GM23338 (cell line): ENCODE measurements around the gene CMSS1. TPM values are rescaled to one million over a fixed set of nuclear protein-coding genes. Genes with fewer than 3 reads are reported as not detected.
"Not testable (repeated sequence)": the region's sequence is repeated elsewhere in the genome, so short reads cannot be mapped to it uniquely, and the experiment has no call there.

Source experiments
- ATAC-seq: fragments of 200-7000 bp; cut with Tn5 transposase; 3 replicates; pipeline ENCODE4 v1.9.1; 2020
- DNase-seq: peaks from one replicate; pipeline ENCODE4 v3.0.0-alpha.2; 2015; ENCODE audit warnings: low spot score
- H2AFZ ChIP-seq: fragments of 200-600 bp; sonication (generic); 2 replicates; pipeline ENCODE4 v1.8.0; 2016; ENCODE audit warnings: antibody characterized with exemption, mild to moderate bottlenecking, moderate library complexity
- H3F3A ChIP-seq: fragments of 200-600 bp; sonication (generic); replicated peaks from 2 replicates; pipeline ENCODE4 v1.8.0; 2017; ENCODE audit warnings: antibody characterized with exemption, mixed run types, low read depth
- H3K27ac ChIP-seq: fragments of 200-600 bp; sonication (generic); 2 replicates; pipeline ENCODE4 v1.6.1; 2016; ENCODE audit warnings: low read depth
- H3K27me3 ChIP-seq: fragments of 200-600 bp; sonication (generic); 2 replicates; pipeline ENCODE4 v1.8.0; 2016; ENCODE audit warnings: mild to moderate bottlenecking, mixed run types, moderate library complexity; ENCODE audit not compliant: insufficient read depth
- H3K36me3 ChIP-seq: fragments of 200-600 bp; sonication (generic); 2 replicates; pipeline ENCODE4 v1.8.0; 2016; ENCODE audit warnings: mild to moderate bottlenecking; ENCODE audit not compliant: insufficient read depth
- H3K4me1 ChIP-seq: fragments of 200-600 bp; sonication (generic); 2 replicates; pipeline ENCODE4 v1.8.0; 2016; ENCODE audit warnings: mild to moderate bottlenecking, moderate library complexity; ENCODE audit not compliant: insufficient read depth
- H3K4me2 ChIP-seq: fragments of 200-600 bp; sonication (generic); 2 replicates; pipeline ENCODE4 v1.7.1; 2017; ENCODE audit warnings: mixed run types
- H3K4me3 ChIP-seq: fragments of 200-600 bp; sonication (generic); 2 replicates; pipeline ENCODE4 v1.6.1; 2016; ENCODE audit warnings: mixed run types
- H3K79me2 ChIP-seq: fragments of 200-600 bp; sonication (generic); replicated peaks from 2 replicates; pipeline ENCODE4 v1.8.0; 2017; ENCODE audit warnings: mild to moderate bottlenecking; ENCODE audit not compliant: insufficient read depth
- H3K9me2 ChIP-seq: fragments of 200-600 bp; sonication (generic); 2 replicates; pipeline ENCODE4 v1.8.0; 2017; ENCODE audit not compliant: insufficient read depth
- H4K20me1 ChIP-seq: fragments of 200-600 bp; sonication (generic); replicated peaks from 2 replicates; pipeline ENCODE4 v1.8.0; 2017; ENCODE audit warnings: mild to moderate bottlenecking; ENCODE audit not compliant: insufficient read depth
- H3K27ac Mint-ChIP-seq: 2 replicates; pipeline ENCODE4 v1.8.0; 2020; ENCODE audit warnings: inconsistent platforms, mild to moderate bottlenecking, moderate library complexity, mixed read lengths
- H3K27me3 Mint-ChIP-seq: 3 replicates; pipeline ENCODE4 v1.8.0; 2022; ENCODE audit warnings: low read depth, mild to moderate bottlenecking, moderate library complexity, mixed read lengths, inconsistent platforms; ENCODE audit not compliant: insufficient read depth, poor library complexity
- H3K36me3 Mint-ChIP-seq: 3 replicates; pipeline ENCODE4 v1.8.0; 2021; ENCODE audit warnings: low read depth, mild to moderate bottlenecking, inconsistent platforms, moderate library complexity, mixed read lengths
- H3K4me1 Mint-ChIP-seq: 3 replicates; pipeline ENCODE4 v1.8.0; 2020; ENCODE audit warnings: mild to moderate bottlenecking, inconsistent platforms, mixed read lengths
- H3K4me3 Mint-ChIP-seq: 3 replicates; pipeline ENCODE4 v1.8.0; 2021; ENCODE audit warnings: moderate library complexity, mild to moderate bottlenecking, inconsistent platforms, mixed read lengths
- H3K9me3 Mint-ChIP-seq: 3 replicates; pipeline ENCODE4 v1.8.0; 2020; ENCODE audit warnings: moderate library complexity, mild to moderate bottlenecking, inconsistent platforms, mixed read lengths
- CREB1 ChIP-seq: fragments of 250-450 bp; sonication (Bioruptor Pico); IDR thresholded peaks from 2 replicates; pipeline ENCODE4 v1.5.0; 2020; ENCODE audit warnings: low read depth, mild to moderate bottlenecking, moderate library complexity
- EZH2 ChIP-seq: fragments of 200-600 bp; sonication (generic); IDR thresholded peaks from one replicate; pipeline ENCODE4 v1.8.0; 2017; ENCODE audit warnings: antibody characterized with exemption, mild to moderate bottlenecking, low read depth; ENCODE audit not compliant: unreplicated experiment
- EZH2phosphoT487 ChIP-seq: fragments of 200-600 bp; sonication (generic); IDR thresholded peaks from one replicate; pipeline ENCODE4 v1.8.1; 2018; ENCODE audit warnings: antibody characterized with exemption; ENCODE audit not compliant: unreplicated experiment
- JUNB ChIP-seq: IDR thresholded peaks from one replicate; pipeline ENCODE4 v1.6.1; 2016; ENCODE audit warnings: antibody characterized with exemption; ENCODE audit not compliant: unreplicated experiment
- NANOG ChIP-seq: IDR thresholded peaks from 2 replicates; pipeline ENCODE4 v1.6.1; 2016; ENCODE audit warnings: antibody characterized with exemption, borderline replicate concordance
- STAT1 ChIP-seq: IDR thresholded peaks from one replicate; pipeline ENCODE4 v1.6.1; 2016; ENCODE audit warnings: antibody characterized with exemption; ENCODE audit not compliant: unreplicated experiment
- ZNF114 ChIP-seq: fragments of 250-450 bp; sonication (Bioruptor Pico); IDR thresholded peaks from 2 replicates; pipeline ENCODE4 v1.5.0; 2020; ENCODE audit warnings: mild to moderate bottlenecking, moderate library complexity
- ZNF462 ChIP-seq: fragments of 250-450 bp; sonication (Bioruptor Pico); IDR thresholded peaks from 2 replicates; pipeline ENCODE4 v1.5.0; 2020; ENCODE audit warnings: mild to moderate bottlenecking, moderate library complexity
- polyA plus RNA-seq: library from polyadenylated mRNA; unstranded; fragments of >200 nt; fragmentation: Nextera tagmentation; extraction: Ambion mirVana; gene quantifications from 2 replicates; pipeline ENCODE4 v1.2.1, GENCODE V29; 2016
- total RNA-seq: library from RNA; depleted of rRNA; stranded (reverse); fragments of >200 nt; shearing (Covaris generic); gene quantifications from 2 replicates; pipeline ENCODE4 v1.2.3, GENCODE V29; 2014
- TF ChIP-seq, protein P1 (sequence below): IDR thresholded peaks from 2 replicates; pipeline ENCODE4 v1.6.1; 2016; ENCODE audit warnings: antibody characterized with exemption
- TF ChIP-seq, protein P2 (sequence below), 2 experiments: fragments of 200-600 bp in 1 of 2; sonication (generic) in 1 of 2; conservative IDR thresholded peaks; 2 replicates each; pipeline versions ENCODE4 v1.5.1 to v1.6.1; 2016 to 2017; ENCODE audit warnings: antibody characterized with exemption in 2 of 2, low read depth in 2 of 2, mild to moderate bottlenecking in 2 of 2, moderate library complexity in 1 of 2

Gene CMSS1
- total and polyA plus RNA-seq, 2 experiments from 2014 or later = 39.4 to 187 TPM

DNA sequence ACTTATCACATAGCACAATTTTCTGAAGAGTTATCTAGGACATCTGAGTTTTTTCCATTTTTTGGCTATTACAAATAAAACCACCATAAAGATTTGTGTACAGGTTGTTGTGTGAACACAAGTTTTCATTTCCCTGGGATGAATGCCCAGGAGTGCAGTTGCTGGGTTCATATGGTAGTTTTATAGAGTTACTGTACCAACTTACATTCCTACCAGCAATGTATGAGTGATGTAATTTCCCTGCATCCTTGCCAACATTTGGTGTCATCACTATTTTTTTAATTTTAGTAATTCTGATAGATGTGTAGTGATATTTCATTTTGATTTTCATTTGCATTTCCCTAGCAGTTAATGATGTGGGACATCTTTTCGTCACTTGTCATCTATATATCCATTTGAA, 276.2 kb downstream of the CMSS1 start (continued):
- no peak for TF ChIP-seq ZNF114 (CRISPR knock-in tag)
- no peak for TF ChIP-seq JUNB
- TF ChIP-seq STAT1 = no peak
- no peak for TF ChIP-seq EZH2
- no peak for TF ChIP-seq EZH2phosphoT487
- TF ChIP-seq, protein P1, sequence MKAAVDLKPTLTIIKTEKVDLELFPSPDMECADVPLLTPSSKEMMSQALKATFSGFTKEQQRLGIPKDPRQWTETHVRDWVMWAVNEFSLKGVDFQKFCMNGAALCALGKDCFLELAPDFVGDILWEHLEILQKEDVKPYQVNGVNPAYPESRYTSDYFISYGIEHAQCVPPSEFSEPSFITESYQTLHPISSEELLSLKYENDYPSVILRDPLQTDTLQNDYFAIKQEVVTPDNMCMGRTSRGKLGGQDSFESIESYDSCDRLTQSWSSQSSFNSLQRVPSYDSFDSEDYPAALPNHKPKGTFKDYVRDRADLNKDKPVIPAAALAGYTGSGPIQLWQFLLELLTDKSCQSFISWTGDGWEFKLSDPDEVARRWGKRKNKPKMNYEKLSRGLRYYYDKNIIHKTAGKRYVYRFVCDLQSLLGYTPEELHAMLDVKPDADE = no peak
- TF ChIP-seq, protein P2, sequence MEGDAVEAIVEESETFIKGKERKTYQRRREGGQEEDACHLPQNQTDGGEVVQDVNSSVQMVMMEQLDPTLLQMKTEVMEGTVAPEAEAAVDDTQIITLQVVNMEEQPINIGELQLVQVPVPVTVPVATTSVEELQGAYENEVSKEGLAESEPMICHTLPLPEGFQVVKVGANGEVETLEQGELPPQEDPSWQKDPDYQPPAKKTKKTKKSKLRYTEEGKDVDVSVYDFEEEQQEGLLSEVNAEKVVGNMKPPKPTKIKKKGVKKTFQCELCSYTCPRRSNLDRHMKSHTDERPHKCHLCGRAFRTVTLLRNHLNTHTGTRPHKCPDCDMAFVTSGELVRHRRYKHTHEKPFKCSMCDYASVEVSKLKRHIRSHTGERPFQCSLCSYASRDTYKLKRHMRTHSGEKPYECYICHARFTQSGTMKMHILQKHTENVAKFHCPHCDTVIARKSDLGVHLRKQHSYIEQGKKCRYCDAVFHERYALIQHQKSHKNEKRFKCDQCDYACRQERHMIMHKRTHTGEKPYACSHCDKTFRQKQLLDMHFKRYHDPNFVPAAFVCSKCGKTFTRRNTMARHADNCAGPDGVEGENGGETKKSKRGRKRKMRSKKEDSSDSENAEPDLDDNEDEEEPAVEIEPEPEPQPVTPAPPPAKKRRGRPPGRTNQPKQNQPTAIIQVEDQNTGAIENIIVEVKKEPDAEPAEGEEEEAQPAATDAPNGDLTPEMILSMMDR (conservative IDR thresholded peaks at IDR 0.05; ENCODE audit: low read depth in 2 of 2) = no peak

DNA sequence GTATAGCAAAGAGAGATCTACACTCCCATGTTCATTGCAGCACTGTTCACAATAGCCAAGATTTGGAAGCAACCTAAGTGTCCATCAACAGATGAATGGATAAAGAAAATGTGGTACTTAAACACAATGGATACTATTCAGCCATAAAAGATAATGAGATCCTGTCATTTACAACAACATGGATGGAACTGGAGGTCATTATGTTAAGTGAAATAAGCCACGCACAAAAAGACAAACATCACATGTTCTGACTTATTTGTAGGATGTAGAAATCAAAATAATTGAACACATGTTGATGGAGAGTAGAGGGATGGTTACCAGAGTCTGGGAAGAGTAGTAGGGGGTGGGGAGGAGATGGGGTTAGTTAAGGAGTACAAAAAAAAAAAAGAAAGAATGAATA, 278.6 kb downstream of the CMSS1 start:
- H3K4me2 ChIP-seq, H3K4me3 ChIP-seq, H3K9me2 ChIP-seq, H3K27ac Mint-ChIP-seq, H3K4me3 Mint-ChIP-seq, H2AFZ ChIP-seq, H3K79me2 ChIP-seq, H3K27ac ChIP-seq, H3K4me1 ChIP-seq, H3K9me3 Mint-ChIP-seq, H3K4me1 Mint-ChIP-seq, H3F3A ChIP-seq, H3K36me3 Mint-ChIP-seq, H3K27me3 Mint-ChIP-seq, H3K27me3 ChIP-seq, H4K20me1 ChIP-seq, DNase-seq, H3K36me3 ChIP-seq, ATAC-seq: not testable (repeated sequence)

- H2AFZ ChIP-seq = no peak overlapping the region
- no peaks in the 10 kb centered on the region for H3F3A ChIP-seq
- TF ChIP-seq CREB1 (CRISPR knock-in tag) (no peak), NANOG (no peak), STAT1 (no peak), ZNF462 (CRISPR knock-in tag) (no peak)
- TF ChIP-seq, protein P1 = no peak
- no peaks in the 10 kb centered on the region for H3K4me1 ChIP-seq
- ATAC-seq (no peak), DNase-seq (no peak)
- no peaks in the 10 kb centered on the region for H3K79me2 ChIP-seq
- Mint-ChIP-seq H3K4me3 (no peak overlapping the region), H3K4me1 (peaks cover 5% of the 10 kb centered on the region; the same call in 2 of the 3 replicates), H3K9me3 (no peaks in the 10 kb centered on the region), H3K27ac (no peak overlapping the region), H3K36me3 (no peaks in the 10 kb centered on the region; the same call in 2 of the 3 replicates), H3K27me3 (peaks cover 1% of the 10 kb centered on the region)
- no peaks in the 10 kb centered on the region for H3K36me3 ChIP-seq
- H3K4me2 ChIP-seq = no peak overlapping the region
- no peak overlapping the region for H3K27ac ChIP-seq
- no peak overlapping the region for H3K4me3 ChIP-seq
- H3K27me3 ChIP-seq = no peaks in the 10 kb centered on the region
- no peaks in the 10 kb centered on the region for H3K9me2 ChIP-seq
- no peaks in the 10 kb centered on the region for H4K20me1 ChIP-seq
Observed at GRCh38 chr3:100096866-100097265, 279.2 kb downstream of the CMSS1 start.
